Measurements from ENCODE around the gene IMMP2L.
"Not testable (repeated sequence)": the region's sequence is repeated elsewhere in the genome, so short reads cannot be mapped to it uniquely, and the experiment has no call there.

IMMP2L gene

GRCh38 chr7:111474723-111475418 is 87.4 kb downstream of the IMMP2L start:
- TF ChIP-seq, protein P1, sequence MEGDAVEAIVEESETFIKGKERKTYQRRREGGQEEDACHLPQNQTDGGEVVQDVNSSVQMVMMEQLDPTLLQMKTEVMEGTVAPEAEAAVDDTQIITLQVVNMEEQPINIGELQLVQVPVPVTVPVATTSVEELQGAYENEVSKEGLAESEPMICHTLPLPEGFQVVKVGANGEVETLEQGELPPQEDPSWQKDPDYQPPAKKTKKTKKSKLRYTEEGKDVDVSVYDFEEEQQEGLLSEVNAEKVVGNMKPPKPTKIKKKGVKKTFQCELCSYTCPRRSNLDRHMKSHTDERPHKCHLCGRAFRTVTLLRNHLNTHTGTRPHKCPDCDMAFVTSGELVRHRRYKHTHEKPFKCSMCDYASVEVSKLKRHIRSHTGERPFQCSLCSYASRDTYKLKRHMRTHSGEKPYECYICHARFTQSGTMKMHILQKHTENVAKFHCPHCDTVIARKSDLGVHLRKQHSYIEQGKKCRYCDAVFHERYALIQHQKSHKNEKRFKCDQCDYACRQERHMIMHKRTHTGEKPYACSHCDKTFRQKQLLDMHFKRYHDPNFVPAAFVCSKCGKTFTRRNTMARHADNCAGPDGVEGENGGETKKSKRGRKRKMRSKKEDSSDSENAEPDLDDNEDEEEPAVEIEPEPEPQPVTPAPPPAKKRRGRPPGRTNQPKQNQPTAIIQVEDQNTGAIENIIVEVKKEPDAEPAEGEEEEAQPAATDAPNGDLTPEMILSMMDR (conservative IDR thresholded peaks at IDR 0.05): no peak
- TF ChIP-seq ZFX (IDR thresholded peaks at IDR 0.05): no peak
- H3K27ac ChIP-seq: no peak overlapping the region

GRCh38 chr7:111473449-111474198 is 88.7 kb downstream of the IMMP2L start:
- TF ChIP-seq, protein P1 (conservative IDR thresholded peaks at IDR 0.05): no peak
- TF ChIP-seq ZFX (IDR thresholded peaks at IDR 0.05): no peak

DNA sequence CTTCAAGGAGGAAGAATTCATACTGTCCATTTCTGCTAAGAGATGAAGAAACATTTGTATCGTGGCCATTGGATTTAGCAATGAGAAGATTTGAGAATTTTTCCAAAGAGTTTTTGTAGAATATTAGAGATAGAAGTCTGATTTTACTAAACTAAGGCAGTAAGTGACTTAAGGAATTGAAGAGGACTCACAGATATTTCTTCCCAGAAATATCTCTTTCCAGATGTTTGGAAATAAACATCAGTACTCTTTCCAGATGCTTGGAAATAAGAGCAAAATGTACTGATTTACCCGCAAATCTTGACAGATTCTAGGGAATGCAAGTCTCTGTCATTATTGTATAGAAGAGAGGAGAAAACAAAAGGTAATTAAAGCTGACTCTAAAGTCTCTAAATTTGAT is 91.3 kb downstream of the IMMP2L start:
- H3K27ac ChIP-seq: no peak overlapping the region

More at GRCh38 chr7:111473449-111474198, 88.7 kb downstream of the IMMP2L start:
- no peak overlapping the region for H3K27ac ChIP-seq

GRCh38 chr7:111469894-111470293 is 92.4 kb downstream of the IMMP2L start:
- not testable (repeated sequence) for H3K27ac ChIP-seq

More for the DNA sequence above, 91.3 kb downstream of the IMMP2L start:
- TF ChIP-seq, protein P1 (conservative IDR thresholded peaks at IDR 0.05): no peak
- TF ChIP-seq ZFX (IDR thresholded peaks at IDR 0.05): no peak

DNA sequence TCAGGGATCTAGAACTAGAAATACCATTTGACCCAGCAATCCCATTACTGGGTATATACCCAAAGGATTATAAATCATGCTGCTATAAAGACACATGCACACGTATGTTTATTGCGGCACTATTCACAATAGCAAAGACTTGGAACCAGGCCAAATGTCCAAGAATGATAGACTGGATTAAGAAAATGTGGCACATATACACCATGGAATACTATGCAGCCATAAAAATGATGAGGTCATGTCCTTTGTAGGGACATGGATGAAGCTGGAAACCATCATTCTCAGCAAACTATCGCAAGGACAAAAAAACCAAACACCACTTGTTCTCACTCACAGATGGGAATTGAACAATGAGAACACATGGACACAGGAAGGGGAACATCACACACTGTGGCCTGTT is 96.5 kb downstream of the IMMP2L start:
- not testable (repeated sequence) for H3K27ac ChIP-seq

DNA sequence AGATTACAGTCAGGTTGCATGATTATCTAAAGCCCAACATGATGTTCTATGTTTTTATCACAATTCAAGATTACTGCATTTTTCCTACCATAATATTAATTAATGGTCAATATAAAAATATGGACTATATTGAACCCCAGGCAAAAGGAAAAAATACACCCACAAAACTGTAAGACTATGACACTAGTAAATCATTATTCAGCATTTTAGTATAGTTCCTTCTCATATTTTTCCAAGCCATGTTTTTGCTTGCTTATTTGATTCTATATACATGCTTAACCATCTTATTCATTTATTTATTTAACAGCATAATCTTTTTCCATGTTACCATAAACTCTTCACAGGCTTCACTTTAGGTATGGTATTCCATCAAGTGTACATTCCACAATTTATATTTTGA is 101.6 kb downstream of the IMMP2L start:
- no peak overlapping the region for H3K27ac ChIP-seq
- TF ChIP-seq, protein P1 (conservative IDR thresholded peaks at IDR 0.05): no peak
- TF ChIP-seq ZFX (IDR thresholded peaks at IDR 0.05): no peak

DNA sequence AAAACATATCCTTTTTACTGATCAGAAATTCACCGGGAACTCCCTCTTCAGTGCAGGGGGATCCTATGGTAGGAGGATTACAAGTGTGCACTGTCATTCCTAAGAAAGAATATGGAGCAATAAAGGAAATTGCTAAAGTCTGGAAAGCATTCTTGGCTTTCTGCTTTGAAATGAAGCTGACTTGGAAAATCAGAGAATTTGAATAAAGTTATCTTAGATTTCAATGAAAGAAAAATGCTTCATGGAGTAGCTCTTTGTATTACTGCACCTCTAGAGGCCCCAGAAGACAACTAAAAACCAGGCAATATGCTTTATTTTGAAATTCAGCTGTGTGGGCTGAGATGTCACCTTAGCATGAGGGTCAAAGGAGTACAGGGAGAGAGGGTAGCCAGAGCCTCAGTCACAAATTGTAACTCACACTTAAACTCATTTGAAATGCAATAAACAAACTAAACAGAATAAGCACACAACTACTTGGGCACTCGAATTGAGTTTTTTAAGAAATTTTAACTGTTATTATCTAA is 102.5 kb downstream of the IMMP2L start:
- TF ChIP-seq, protein P1 (conservative IDR thresholded peaks at IDR 0.05): no peak
- TF ChIP-seq ZFX (IDR thresholded peaks at IDR 0.05): no peak
- H3K27ac ChIP-seq: no peak overlapping the region

GRCh38 chr7:111459065-111459756 is 103.1 kb downstream of the IMMP2L start:
- H3K27ac ChIP-seq: no peak overlapping the region
- TF ChIP-seq ZFX (IDR thresholded peaks at IDR 0.05): no peak
- TF ChIP-seq, protein P1 (conservative IDR thresholded peaks at IDR 0.05): peak; percentile 9

DNA sequence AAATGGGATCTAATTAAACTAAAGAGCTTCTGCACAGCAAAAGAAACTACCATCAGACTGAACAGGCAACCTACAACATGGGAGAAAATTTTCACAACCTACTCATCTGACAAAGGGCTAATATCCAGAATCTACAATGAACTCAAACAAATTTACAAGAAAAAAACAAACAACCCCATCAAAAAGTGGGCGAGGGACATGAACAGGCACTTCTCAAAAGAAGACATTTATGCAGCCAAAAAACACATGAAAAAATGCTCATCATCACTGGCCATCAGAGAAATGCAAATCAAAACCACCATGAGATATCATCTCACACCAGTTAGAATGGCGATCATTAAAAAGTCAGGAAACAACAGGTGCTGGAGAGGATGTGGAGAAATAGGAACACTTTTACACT is 111.6 kb downstream of the IMMP2L start:
- not testable (repeated sequence) for H3K27ac ChIP-seq

DNA sequence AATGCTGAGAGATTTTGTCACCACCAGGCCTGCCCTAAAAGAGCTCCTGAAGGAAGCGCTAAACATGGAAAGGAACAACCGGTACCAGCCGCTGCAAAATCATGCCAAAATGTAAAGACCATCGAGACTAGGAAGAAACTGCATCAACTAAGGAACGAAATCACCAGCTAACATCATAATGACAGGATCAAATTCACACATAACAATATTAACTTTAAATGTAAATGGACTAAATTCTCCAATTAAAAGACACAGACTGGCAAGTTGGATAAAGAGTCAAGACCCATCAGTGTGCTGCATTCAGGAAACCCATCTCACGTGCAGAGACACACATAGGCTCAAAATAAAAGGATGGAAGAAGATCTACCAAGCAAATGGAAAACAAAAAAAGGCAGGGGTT is 114.8 kb downstream of the IMMP2L start:
- H3K27ac ChIP-seq: not testable (repeated sequence)

Data from C4-2B (cell line).